ENCODE results near the gene GPATCH3.
A peak's percentile ranks its signal among the peaks of the same experiment; 100 is the strongest.
"Not testable (repeated sequence)": the region's sequence is repeated elsewhere in the genome, so short reads cannot be mapped to it uniquely, and the experiment has no call there.

The GPATCH3 gene

DNA sequence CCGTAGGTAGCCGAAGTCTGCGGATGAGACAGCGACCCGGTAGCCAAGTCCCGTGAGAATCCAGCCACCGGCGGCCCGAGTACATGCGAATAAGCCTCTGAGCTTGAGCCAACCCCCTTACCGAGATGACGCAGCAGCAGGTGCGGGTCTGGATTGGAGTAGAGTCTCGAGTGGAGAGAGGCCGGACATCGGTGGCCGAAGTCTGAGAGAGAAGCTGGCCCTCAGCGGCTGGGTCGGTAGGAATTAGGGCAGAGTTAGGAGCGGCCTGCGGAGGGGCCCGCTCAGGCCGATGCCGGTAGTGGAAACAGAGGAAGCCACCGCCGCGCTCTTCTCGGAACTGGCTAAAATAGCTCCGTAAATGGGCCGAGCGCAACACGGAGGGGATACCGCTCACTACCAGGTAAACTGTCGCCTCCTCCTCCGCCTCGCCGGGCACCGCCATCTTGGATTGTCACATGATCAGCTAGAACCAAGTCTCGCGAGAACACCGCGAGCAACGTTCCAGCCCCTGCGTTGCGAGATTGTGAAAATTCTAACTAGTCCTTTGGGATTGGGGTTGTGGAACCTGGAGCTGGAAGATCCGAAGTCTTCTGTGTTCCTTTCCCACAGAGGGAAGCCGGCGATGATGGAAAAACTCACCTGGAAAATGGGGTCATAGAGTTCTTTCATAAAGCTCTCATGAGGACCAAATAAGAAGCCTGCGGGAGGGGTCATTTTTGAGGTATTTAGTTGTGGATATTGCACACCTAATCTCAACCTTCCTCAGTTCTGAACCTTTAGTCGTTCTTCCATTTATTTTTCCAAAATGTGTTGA is at the start of gene GPATCH3:
GPATCH3 (minus strand) TSS at position 467 of the 814 bp plus-strand sequence; CDS start at position 442, 25 bp downstream.
- peak; percentile 88 to 96 for DNase-seq

- DNase-seq, result no peak
Measured at GRCh38 chr1:26949926-26950319, 49.7 kb upstream of the GPATCH3 start.

GRCh38 chr1:26949266-26949925 is 49.1 kb upstream of the GPATCH3 start:
- DNase-seq, result no peak

DNA sequence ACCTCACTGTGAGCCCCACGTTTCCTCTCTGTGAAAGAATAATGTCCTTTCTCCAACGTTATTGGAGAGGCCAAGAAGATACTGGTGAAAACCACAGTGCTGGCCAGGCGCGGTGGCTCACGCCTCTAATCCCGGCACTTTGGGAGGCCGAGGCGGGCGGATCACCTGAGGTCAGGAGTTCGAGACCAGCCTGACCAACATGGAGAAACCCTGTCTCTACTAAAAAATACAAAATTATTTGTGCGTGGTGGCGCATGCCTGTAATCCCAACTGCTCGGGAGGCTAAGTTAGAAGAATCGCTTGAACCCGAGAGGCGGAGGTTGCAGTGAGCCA is 48.4 kb upstream of the GPATCH3 start:
- not testable (repeated sequence) for DNase-seq

DNA sequence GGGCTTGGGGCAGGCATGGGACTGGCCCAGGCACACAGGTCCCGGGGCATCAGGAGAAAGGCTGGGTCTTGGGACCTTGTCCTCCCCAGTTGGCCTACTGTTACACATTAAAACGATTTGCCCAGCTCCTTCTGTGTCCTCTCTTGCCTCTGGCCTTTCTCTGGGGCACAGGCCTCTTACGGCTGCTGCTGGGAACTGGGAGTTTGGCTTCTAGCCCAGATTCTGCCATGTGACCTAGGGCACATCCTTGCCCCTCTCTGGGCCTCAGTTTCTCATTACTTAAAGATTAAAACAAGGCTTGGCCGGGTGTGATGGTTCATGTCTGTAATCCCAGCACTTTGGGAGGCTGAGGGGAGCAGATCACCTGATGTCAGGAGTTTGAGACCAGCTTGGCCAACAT is 46.0 kb upstream of the GPATCH3 start:
- DNase-seq, result no peak

GRCh38 chr1:26945728-26946127 is 45.5 kb upstream of the GPATCH3 start:
- DNase-seq, result no peak

GRCh38 chr1:26945138-26945537 is 44.9 kb upstream of the GPATCH3 start:
- no peak for DNase-seq

DNA sequence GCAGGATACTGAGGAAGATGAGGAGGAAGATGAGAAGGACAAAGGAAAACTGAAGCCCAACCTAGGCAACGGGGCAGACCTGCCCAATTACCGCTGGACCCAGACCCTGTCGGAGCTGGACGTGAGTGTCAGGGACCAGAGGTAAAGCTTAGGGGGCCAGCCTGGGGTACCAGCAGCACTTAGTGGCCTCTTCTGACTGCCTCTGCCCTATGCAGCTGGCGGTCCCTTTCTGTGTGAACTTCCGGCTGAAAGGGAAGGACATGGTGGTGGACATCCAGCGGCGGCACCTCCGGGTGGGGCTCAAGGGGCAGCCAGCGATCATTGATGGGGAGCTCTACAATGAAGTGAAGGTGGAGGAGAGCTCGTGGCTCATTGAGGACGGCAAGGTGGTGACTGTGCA is 42.4 kb upstream of the GPATCH3 start:
- DNase-seq, result no peak

DNA sequence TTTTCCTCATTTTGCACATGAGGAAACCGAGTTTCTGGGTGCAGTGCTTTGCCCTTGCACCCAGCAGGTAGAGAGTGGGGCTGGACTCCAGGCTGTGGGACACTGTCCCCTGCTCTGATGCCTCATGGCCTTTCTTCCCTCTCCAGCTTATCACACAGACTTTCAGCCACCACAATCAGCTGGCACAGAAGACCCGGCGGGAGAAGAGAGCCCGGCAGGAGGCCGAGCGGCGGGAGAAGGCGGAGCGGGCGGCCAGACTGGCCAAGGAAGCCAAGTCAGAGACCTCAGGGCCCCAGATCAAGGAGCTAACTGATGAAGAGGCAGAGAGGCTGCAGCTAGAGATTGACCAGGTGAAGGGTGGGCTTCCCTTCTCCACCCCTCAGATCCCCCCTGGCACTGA is 41.0 kb upstream of the GPATCH3 start:
- no peak for DNase-seq

DNA sequence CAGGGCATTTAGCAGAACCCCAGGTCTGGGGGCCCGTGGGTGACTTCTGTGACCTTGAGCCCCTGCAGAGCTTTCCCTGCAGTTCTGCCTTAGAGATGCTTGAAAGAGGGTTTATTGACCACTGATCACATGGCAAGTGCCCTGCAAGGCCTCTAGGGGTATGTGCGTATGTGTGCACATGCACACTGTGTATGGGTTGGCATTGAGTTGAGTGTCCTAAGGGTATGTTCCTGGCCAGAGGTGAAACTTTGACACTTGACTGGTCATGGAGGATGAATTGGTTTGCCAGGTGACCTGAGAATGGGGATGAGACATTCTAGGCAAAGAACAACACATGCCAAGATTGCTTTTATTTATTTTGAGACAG is 38.4 kb upstream of the GPATCH3 start:
- no peak for DNase-seq

DNA sequence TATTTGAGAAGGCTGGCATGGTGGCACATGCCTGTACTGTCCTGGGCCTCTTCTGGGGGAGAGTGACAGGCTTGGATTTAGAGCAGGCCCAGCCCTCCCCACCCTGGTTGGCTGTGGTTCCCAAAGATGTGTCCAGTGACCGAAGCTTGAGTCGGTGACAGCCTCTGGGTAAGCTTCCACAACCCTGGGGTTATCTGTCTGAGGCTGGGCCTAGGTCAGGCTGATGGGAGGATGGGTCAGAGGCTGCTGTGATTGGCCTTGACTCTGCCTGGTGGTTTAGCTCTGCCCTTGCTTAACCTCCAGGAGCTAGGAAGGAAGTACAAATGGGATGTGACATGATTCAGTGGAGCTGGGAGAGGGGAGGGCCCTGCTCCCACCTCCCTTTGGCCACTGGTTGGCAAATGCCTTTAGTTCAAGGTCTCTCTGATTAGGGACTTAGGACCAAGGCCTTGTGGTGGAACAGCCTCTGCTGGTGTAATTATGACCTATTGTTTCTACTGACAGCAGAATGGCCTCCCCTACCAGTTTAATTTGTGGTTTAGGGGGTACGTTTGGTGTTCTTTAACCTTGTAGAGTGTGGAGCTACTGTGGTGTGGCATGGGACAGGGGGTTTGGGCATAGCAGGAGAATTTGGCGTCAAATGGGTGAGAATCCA is 37.9 kb upstream of the GPATCH3 start:
- no peak for DNase-seq

DNA sequence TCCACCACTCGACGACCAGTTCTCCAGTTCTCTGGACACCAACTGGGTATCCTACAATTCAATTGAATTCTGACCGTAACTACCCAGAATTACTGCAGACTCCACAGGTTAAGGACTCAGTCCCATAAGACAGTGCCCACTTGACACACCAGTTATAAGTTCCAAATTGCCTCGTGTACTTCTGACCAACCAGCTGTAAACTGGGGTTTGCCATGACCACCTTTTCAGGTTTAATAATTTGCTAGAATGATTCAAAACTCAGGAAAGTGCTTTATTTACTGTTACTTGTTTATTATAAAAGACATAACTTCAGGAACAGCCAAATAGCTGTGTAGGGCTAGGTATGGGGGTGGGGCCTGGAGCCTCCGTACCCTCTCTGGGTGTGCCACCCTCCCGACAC is 36.6 kb upstream of the GPATCH3 start:
- no peak for DNase-seq

GRCh38 chr1:26932531-26932930 is 32.3 kb upstream of the GPATCH3 start:
- no peak for DNase-seq

GRCh38 chr1:26923711-26924110 is 23.4 kb upstream of the GPATCH3 start:
- DNase-seq, result no peak

DNA sequence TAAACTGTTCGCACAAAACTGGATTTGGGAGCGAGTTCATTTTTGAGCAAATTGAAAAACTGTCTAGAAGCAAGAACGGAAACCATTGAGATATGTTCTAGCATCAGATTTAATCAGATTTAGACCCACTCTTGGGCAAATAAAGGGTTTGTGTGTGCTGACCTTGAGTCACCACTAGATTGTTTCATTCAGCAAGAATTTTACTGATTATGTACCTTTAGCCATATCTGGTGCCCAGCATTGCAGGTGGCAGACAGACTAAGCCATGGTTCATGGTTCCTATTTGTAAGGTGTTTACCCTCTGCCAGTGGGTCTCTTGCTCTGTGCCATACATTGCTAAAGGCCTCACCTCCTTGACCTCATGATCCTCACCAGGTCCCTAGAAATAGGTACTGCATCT is 22.6 kb upstream of the GPATCH3 start:
- no peak for DNase-seq

DNA sequence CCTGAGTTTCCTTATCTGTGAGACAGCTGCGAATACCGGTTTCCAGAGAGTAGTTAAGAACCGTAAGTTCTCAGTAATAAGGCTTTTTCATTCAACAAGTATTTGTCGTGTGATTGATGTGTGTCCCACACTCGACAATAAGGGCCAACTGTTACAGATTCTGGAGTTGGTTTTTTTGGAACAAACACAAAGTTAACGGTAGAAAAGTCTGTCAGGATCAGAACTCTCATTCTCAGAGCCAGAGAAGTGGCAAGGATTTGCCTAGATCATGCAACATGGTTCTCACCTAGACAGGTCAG is 22.1 kb upstream of the GPATCH3 start:
- DNase-seq, result no peak

DNA sequence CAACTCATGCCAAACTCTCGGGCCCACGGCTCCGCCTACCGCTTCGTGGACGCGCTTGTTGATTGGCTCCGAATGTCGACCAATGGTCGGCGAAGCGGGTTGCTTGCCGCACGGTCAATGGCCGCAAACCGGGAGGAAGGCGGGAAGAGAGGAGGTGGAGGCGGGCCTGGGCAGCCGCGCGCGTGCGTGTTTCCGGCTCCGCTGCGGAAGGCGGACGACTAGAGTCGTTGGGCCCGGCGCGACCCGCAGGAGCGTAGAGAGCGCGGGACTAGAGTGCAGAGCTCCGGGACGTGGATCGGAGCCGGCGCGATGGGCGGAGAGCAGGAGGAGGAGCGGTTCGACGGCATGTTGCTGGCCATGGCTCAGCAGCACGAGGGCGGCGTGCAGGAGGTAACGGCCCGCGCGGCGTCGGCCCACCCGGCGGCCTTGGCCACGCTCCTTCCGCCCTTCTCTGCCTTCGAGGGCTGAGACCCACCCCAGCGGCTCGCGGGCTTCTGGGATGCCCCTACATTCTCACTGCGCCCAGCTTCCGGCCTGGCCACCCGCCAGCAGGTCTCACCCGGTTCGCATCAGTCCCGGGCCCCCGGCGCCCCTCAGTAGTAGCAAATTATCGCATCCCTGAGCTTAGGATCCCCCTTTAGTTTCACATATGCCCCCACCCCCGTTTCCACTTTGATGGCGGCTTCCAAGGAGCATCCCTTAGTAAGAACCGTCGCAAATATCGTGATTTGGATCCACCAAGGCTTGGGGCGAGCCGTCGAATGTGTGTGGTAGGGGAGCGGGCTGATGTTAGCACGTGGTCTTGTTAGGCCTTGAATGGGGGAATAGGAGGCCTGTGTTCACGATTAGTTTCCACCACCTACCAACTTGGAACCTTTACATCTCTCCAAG is 21.5 kb upstream of the GPATCH3 start, which contains the start of gene NUDC:
NUDC (plus strand) TSS at position 204 of the 891 bp plus-strand sequence; CDS start at position 310, 106 bp downstream.
- DNase-seq, result peak; percentile 93 to 98

- DNase-seq, result no peak
Measured at GRCh38 chr1:26921126-26921539, 20.9 kb upstream of the GPATCH3 start.

GRCh38 chr1:26915204-26915842 is 15.1 kb upstream of the GPATCH3 start:
- no peak for DNase-seq

DNA sequence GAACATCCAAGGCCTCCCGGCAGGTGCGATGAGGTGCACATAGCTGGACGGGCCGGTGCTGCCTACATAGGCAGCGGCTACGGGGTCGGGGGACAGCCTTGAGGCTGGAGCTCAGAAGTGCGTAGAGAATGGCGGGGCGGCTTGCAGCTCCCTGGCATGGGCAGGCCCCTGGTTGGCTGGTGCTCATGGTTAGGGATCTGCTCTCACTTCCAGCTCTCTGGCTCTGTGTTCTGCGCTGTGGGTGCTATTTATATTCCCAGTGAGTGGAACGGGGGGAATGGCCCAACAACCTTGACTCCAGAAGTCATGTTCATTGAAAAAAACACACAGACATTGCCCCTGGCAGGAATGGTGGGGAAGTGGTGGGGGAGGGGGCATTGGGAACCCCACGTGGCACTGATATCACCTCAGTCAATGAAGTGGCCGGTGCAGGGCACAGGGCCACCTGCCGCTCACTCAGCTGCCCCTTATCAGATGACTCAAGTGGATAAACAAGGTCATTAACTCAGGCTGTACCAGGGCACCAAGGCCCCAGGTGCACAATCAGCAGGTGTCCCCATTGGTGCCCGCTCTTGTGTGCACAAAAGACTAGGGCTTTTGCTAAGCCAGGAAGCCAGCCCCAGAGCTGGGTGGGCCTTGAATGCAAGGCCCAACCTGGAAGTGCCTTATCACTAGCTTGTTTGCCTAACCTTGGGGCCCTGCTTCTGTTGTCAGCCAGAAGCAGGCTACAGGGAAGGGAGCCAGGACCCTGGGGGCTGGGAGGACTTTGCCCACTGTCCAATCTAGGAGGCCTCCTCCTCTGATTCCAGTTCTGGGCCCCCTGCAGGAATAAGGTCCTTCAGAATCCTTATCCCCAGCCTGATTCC is 13.7 kb upstream of the GPATCH3 start, which contains the start of gene NR0B2:
NR0B2 (minus strand) TSS at position 222 of the 866 bp plus-strand sequence; CDS start at position 187, 35 bp downstream.
- DNase-seq, result peak in 1 of 2 experiments; percentile 64

DNA sequence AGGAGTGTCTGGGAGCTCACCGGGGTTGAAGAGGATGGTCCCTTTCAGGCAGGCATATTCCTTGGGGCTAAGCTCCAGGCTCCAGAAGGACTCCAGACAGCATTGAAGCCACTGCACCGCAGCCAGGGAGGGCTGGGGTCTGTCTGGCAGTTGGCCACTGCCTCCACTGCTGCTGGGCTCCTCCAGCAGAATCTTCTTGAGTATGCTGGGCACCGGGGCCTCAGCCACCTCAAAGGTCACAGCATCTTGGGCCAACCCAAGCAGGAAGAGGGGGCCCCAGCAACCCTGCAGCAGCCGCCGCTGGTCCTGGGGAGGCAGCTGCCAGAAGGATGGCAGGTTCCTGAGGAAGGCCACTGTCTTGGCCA is 13.1 kb upstream of the GPATCH3 start:
- DNase-seq, result no peak

- DNase-seq, result no peak
Measured at GRCh38 chr1:26912147-26912490, 11.9 kb upstream of the GPATCH3 start.
